ENCODE results near the gene KCNC4. TPM values are rescaled to one million over a fixed set of nuclear protein-coding genes. Genes with fewer than 3 reads are reported as not detected.

KCNC4 gene
- total and polyA plus RNA-seq, 2 donors (not counting 1 experiment from before 2014, with no cell fraction given) = 0.66 to 0.76 TPM

DNA sequence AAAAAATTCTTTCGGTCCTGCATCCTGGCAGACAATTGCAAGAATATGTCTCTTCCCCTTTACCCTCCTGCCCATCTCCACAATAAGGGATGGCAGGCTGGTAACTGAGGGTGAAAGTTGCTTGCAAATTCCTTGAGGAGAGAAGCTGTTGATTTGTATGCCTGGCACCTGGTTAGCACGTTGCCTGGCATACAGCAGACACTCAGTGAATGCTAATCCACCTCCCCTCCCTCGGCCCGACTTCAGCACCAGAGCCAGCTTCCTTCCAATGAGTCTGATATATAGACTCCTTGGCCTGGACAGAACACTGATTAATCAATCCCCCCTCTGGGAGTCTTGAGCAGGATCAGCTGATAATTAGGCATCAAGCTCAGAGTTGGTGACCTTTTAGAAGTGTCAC lies 39.1 kb downstream of the KCNC4 start:
- Histone ChIP-seq H3K27me3 (ENCODE audit: control insufficient read depth, insufficient read depth, low read length) (peaks cover 3% of the 10 kb centered on the region), H3K79me2 (ENCODE audit: control insufficient read depth, insufficient read depth, low read length) (no peaks in the 10 kb centered on the region), H3K9me3 (ENCODE audit: control insufficient read depth, insufficient read depth, low read depth, low read length) (no peaks in the 10 kb centered on the region), H3K27ac (ENCODE audit: insufficient read depth, low read length) (no peak overlapping the region), H3K36me3 (ENCODE audit: control insufficient read depth, insufficient read depth, low read length) (no peaks in the 10 kb centered on the region), H3K4me3 (replicated peaks in 1 of 4; ENCODE audit: control extremely low read depth in 1 of 4, insufficient read depth in 1 of 4, low read depth in 3 of 4, low read length in 4 of 4) (no peak overlapping the region), H3K4me2 (ENCODE audit: extremely low read depth, insufficient read depth, low read length) (no peak overlapping the region), H3K9ac (ENCODE audit: insufficient read depth, low read length) (no peak overlapping the region), H4K20me1 (ENCODE audit: control insufficient read depth, extremely low read depth, insufficient read depth, low read length) (no peaks in the 10 kb centered on the region), H2AFZ (ENCODE audit: low read length) (no peak overlapping the region), H3K4me1 (ENCODE audit: control insufficient read depth, extremely low read depth, insufficient read depth, low read length) (no peaks in the 10 kb centered on the region)
- TF ChIP-seq, protein P1, sequence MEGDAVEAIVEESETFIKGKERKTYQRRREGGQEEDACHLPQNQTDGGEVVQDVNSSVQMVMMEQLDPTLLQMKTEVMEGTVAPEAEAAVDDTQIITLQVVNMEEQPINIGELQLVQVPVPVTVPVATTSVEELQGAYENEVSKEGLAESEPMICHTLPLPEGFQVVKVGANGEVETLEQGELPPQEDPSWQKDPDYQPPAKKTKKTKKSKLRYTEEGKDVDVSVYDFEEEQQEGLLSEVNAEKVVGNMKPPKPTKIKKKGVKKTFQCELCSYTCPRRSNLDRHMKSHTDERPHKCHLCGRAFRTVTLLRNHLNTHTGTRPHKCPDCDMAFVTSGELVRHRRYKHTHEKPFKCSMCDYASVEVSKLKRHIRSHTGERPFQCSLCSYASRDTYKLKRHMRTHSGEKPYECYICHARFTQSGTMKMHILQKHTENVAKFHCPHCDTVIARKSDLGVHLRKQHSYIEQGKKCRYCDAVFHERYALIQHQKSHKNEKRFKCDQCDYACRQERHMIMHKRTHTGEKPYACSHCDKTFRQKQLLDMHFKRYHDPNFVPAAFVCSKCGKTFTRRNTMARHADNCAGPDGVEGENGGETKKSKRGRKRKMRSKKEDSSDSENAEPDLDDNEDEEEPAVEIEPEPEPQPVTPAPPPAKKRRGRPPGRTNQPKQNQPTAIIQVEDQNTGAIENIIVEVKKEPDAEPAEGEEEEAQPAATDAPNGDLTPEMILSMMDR (conservative IDR thresholded peaks at IDR 0.05 in 1 of 2, IDR thresholded peaks at IDR 0.05 in 1 of 2; ENCODE audit: low read depth in 1 of 2, low read length in 2 of 2) = no peak
- no peak for TF ChIP-seq EZH2 (IDR thresholded peaks at IDR 0.05; ENCODE audit: low read length, missing control alignments)
- DNase-seq (ENCODE audit: low read depth in 2 of 2) = no peak

DNA sequence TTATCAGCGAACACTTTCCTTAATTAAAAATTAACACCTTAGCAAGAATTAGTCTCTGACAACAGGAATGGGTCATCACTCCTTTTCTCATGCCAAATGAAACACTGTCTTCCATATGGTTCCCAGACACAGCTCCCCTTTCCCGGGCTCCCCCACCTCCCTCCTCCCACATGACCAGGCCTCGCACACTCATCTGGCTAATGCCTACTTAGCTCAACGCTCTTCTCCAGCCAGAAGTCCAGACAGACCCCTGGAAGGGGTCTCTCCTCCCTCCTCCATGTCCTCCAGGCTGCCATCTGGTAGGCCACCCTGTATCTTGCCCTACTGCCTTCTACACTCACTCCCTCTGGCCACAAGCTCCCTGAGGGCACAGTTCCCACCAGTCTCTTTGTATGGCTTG lies 39.9 kb downstream of the KCNC4 start:
- H3K9ac ChIP-seq (ENCODE audit: insufficient read depth, low read length) = no peak overlapping the region
- no peak overlapping the region for H3K4me2 ChIP-seq (ENCODE audit: extremely low read depth, insufficient read depth, low read length)
- no peak for DNase-seq (ENCODE audit: low read depth in 2 of 2)
- no peak overlapping the region for H3K4me3 ChIP-seq (replicated peaks in 1 of 4; ENCODE audit: control extremely low read depth in 1 of 4, insufficient read depth in 1 of 4, low read depth in 3 of 4, low read length in 4 of 4)
- no peaks in the 10 kb centered on the region for H3K36me3 ChIP-seq (ENCODE audit: control insufficient read depth, insufficient read depth, low read length)
- TF ChIP-seq, protein P1 (conservative IDR thresholded peaks at IDR 0.05 in 1 of 2, IDR thresholded peaks at IDR 0.05 in 1 of 2; ENCODE audit: low read depth in 1 of 2, low read length in 2 of 2) = no peak
- TF ChIP-seq EZH2 (IDR thresholded peaks at IDR 0.05; ENCODE audit: low read length, missing control alignments) = no peak
- H3K4me1 ChIP-seq (ENCODE audit: control insufficient read depth, extremely low read depth, insufficient read depth, low read length) = no peaks in the 10 kb centered on the region
- H3K27me3 ChIP-seq (ENCODE audit: control insufficient read depth, insufficient read depth, low read length) = peaks cover 3% of the 10 kb centered on the region
- no peak overlapping the region for H3K27ac ChIP-seq (ENCODE audit: insufficient read depth, low read length)
- H3K9me3 ChIP-seq (ENCODE audit: control insufficient read depth, insufficient read depth, low read depth, low read length) = no peaks in the 10 kb centered on the region
- H2AFZ ChIP-seq (ENCODE audit: low read length) = no peak overlapping the region
- no peaks in the 10 kb centered on the region for H4K20me1 ChIP-seq (ENCODE audit: control insufficient read depth, extremely low read depth, insufficient read depth, low read length)
- no peaks in the 10 kb centered on the region for H3K79me2 ChIP-seq (ENCODE audit: control insufficient read depth, insufficient read depth, low read length)

GRCh38 chr1:110250749-110251148 lies 40.6 kb downstream of the KCNC4 start:
- Histone ChIP-seq H3K4me2 (ENCODE audit: extremely low read depth, insufficient read depth, low read length) (no peak overlapping the region), H3K27ac (ENCODE audit: insufficient read depth, low read length) (no peak overlapping the region), H3K9me3 (ENCODE audit: control insufficient read depth, insufficient read depth, low read depth, low read length) (no peaks in the 10 kb centered on the region), H3K4me3 (replicated peaks in 1 of 4; ENCODE audit: control extremely low read depth in 1 of 4, insufficient read depth in 1 of 4, low read depth in 3 of 4, low read length in 4 of 4) (no peak overlapping the region), H2AFZ (ENCODE audit: low read length) (no peak overlapping the region), H4K20me1 (ENCODE audit: control insufficient read depth, extremely low read depth, insufficient read depth, low read length) (no peaks in the 10 kb centered on the region), H3K79me2 (ENCODE audit: control insufficient read depth, insufficient read depth, low read length) (no peaks in the 10 kb centered on the region), H3K9ac (ENCODE audit: insufficient read depth, low read length) (no peak overlapping the region), H3K4me1 (ENCODE audit: control insufficient read depth, extremely low read depth, insufficient read depth, low read length) (no peaks in the 10 kb centered on the region), H3K27me3 (ENCODE audit: control insufficient read depth, insufficient read depth, low read length) (peaks cover 5% of the 10 kb centered on the region), H3K36me3 (ENCODE audit: control insufficient read depth, insufficient read depth, low read length) (no peaks in the 10 kb centered on the region)
- no peak for DNase-seq (ENCODE audit: low read depth in 2 of 2)
- no peak for TF ChIP-seq EZH2 (IDR thresholded peaks at IDR 0.05; ENCODE audit: low read length, missing control alignments)
- TF ChIP-seq, protein P1 (conservative IDR thresholded peaks at IDR 0.05 in 1 of 2, IDR thresholded peaks at IDR 0.05 in 1 of 2; ENCODE audit: low read depth in 1 of 2, low read length in 2 of 2) = no peak
